ENCODE results near the gene NR6A1. TPM values are rescaled to one million over a fixed set of nuclear protein-coding genes. Genes with fewer than 3 reads are reported as not detected.

Gene NR6A1
- polyA plus RNA-seq, 1 donor = 1.1 TPM

DNA sequence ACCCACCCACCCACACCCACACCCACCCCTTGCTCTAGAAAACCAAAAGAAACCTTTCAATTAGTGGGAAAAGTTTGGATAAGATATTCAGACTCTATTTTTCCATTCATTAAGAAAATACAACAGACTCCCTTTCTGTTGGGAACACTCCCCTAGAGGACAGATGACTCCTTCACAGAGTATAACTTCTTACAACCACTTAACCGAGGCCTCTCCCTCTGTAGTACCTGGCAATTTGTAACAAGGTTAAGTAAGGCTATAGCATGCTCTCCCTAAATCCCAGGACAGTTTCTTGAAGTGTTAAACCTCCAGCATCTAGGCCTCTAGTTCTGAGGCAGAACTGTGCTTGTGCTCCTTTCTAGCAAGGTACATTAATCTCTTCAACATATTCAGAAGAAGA, 188.0 kb downstream of the NR6A1 start:
- DNase-seq (ENCODE audit: low read depth) = no peak

DNA sequence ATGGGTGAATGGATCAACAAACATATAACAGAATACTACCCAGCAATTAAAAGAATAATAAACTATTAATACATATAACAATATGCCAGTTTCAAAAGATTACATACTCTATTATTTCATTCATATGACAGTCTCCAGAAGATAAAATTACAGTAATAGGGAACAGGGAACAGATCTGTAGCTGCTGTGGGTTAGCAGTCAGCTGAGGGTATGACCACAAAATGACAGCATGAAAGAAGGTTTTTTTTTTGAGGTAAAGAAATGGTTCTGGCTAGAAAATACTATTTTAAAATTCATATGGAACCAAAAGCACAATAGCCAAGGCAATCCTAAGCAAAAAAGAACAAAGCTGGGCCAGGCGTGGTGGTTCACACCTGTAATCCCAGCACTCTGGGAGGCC, 190.9 kb downstream of the NR6A1 start:
- DNase-seq (ENCODE audit: low read depth) = no peak

- no peak for DNase-seq (ENCODE audit: low read depth)
Observed at GRCh38 chr9:124576751-124577150, 194.4 kb downstream of the NR6A1 start.

DNA sequence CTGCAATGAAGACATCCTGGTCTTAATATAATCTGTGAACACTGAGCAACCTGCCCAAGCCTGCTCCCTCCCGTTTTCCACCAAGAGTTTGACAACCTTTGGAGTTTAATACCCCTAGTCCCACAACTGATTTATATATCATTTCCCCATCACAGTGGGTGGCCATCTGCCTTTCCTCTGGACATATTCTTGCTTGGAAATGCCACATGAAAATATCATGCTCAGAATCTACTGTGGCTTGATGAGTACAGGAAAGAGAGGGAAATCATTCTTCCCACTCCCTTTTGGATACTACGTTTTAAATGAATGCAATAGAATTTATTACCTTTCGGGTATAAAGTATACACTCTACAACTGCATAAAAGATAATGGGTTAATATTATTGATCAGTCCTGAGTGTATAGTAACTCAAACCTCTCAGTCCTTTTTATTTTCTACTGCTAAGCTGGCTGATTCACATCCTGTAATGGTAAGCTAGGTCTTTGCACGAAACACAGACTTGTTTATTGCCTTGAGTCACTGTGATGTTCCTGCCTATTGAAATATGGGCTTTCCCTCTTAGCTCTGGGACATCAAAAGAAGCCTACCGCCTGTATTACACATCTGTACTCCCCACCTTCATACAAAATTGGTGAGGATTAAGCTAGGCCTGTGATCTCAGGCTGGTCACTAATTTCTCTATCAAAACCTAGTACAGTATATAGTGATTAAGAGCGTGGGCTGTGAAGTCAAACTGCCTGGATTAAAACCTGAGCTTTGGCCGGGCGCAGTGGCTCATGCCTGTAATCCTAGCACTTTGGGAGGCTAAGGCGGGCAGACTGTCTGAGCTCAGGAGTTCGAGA, 196.4 kb downstream of the NR6A1 start:
- no peak for DNase-seq (ENCODE audit: low read depth)

GRCh38 chr9:124570942-124571666, 200.0 kb downstream of the NR6A1 start:
- no peak for DNase-seq (ENCODE audit: low read depth)

- DNase-seq (ENCODE audit: low read depth) = no peak
Observed at GRCh38 chr9:124569942-124570341, 201.2 kb downstream of the NR6A1 start.

DNA sequence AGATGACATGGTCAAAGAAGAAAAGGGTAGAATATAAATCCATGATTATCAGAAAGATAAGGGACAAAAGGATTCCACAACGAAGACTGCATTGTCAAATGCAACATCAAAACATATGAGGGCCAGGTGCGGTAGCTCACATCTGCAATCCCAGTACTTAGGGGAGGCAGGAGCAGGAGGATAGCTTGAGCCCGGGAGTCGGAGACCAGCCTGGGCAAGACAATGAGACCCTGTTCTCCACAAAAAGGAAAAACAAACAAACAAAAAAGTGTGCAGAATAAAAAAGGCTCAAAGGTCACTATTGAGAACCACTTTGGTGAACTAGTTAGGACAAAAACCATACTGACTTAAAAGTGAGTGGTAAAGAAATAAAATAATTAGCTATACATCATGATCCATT, 203.7 kb downstream of the NR6A1 start:
- no peak for DNase-seq (ENCODE audit: low read depth)

DNA sequence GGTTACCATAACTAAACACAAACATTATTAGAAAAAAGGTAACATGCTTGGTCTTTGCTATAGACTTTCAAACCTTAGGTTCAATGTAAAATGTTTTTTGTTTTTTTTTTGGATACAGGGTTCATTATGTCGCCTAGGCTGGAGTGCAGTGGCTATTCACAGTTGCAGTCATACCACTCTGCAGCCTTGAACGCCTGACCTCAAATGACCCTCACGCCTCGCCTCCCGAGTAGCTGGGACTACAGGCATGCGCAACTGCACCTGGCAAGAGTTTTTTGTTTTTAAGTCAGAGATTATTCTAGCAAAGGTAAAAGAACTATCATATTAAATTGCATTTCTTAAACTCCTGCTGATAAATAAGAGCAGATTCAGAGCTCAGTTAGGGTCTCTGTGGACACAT, 208.8 kb downstream of the NR6A1 start:
- no peak for DNase-seq (ENCODE audit: low read depth)

DNA sequence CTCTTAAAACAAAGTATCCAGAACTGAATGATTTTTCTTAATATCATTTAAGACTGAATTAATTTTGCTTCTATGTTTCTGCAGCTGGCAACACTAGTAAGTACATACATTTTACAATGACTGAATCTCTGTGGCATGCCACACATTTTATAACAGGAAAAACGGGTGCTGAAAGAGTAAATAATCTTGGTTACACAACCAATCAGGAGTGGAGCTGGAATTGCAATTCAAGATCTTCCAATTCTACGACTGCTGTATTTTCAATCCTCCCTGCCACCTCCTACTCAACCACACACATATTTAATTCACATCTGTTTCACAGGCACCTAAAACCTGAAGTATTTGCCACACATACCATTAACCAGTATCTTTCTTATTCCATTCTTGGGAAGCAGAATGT, 211.2 kb downstream of the NR6A1 start:
- DNase-seq (ENCODE audit: low read depth) = no peak

- DNase-seq (ENCODE audit: low read depth) = no peak
Observed at GRCh38 chr9:124558777-124559470, 212.2 kb downstream of the NR6A1 start.

- DNase-seq (ENCODE audit: low read depth) = no peak
Observed at GRCh38 chr9:124557895-124558294, 213.2 kb downstream of the NR6A1 start.

DNA sequence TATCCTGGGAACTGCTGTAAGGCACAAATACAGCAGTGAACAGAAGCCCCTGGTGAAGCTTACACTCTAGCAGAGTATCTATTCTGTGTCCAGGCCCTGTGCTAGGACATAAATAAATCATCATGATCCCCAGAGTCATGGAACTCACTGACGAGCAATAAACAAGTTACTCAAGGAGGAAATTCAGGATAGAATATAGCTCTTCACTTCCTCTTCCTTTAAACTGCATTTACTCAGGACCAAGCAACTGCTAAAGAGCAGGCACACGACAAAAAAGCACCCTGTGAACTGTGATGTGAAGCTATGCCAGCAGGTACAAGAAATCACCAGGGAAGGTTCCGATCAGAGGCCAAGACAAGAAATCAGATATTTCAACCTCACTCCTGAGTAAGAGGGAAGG, 216.1 kb downstream of the NR6A1 start:
- no peak for DNase-seq (ENCODE audit: low read depth)

DNA sequence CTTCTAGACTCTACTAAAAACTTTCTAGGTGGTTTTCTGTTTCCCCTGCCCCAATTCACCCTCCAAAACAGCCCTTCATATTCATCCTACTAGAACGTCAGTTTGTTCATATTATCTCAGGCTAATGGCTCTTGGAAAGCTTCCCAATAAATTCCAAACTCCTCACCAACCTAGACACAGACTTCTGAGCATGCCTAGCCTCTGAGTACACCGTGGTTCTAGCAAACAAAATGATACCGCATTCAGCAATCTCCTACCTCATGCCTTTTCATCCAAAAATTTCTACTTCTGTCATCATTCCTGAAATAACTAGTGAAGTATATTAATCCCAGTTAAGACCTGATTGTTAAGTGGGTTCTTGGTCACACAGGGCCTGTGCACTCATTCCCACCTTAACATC, 217.4 kb downstream of the NR6A1 start:
- no peak for DNase-seq (ENCODE audit: low read depth)

GRCh38 chr9:124552273-124552605, 218.9 kb downstream of the NR6A1 start:
- DNase-seq (ENCODE audit: low read depth) = no peak

- peak; percentile 6 for DNase-seq (ENCODE audit: low read depth)
Observed at GRCh38 chr9:124551472-124552272, 219.4 kb downstream of the NR6A1 start.

DNA sequence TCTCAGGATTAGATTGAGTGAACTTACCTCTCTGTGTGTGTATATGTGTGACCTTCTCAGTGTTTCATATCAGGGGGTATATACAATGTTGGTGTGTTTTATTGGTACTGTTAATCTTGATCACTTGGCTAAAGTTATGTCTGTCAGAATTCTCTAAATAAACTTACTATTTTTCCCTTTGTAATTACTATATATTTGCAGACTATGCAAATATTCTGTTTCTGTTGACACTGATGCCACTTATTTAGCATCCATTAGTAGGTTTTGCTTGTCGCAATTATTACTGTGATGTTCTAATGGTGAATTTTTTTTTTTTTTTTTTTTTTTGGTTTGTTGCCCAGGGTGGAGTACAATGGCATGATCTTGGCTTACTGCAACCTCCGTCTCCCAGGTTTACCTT, 221.0 kb downstream of the NR6A1 start:
- no peak for DNase-seq (ENCODE audit: low read depth)

- no peak for DNase-seq (ENCODE audit: low read depth)
Observed at GRCh38 chr9:124549016-124549415, 222.1 kb downstream of the NR6A1 start.

- DNase-seq (ENCODE audit: low read depth) = no peak
Observed at GRCh38 chr9:124544535-124544934, 226.6 kb downstream of the NR6A1 start.

GRCh38 chr9:124541824-124542223, 229.3 kb downstream of the NR6A1 start:
- no peak for DNase-seq (ENCODE audit: low read depth)

GRCh38 chr9:124537926-124538325, 233.2 kb downstream of the NR6A1 start:
- DNase-seq (ENCODE audit: low read depth) = no peak

DNA sequence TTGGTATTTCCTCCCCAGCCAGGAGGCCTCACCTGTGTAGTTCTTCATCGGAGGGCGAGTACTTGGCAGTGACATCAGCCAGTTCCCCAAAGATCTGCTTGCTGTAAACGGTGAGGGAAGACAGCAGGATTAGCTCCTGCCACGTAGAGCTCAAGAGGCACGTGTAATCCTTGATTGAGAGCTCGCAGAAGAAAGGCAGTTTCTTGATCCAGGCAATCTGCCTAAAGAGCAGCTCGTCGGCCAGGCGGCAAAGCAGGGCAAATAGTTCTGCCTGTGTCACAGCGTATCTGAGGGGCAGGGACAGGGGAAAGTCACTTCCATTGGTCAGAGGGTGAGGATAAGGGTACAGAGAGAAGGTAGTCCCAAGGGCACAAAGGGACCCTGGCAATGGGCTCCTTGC, 235.3 kb downstream of the NR6A1 start:
- DNase-seq (ENCODE audit: low read depth) = no peak

DNA sequence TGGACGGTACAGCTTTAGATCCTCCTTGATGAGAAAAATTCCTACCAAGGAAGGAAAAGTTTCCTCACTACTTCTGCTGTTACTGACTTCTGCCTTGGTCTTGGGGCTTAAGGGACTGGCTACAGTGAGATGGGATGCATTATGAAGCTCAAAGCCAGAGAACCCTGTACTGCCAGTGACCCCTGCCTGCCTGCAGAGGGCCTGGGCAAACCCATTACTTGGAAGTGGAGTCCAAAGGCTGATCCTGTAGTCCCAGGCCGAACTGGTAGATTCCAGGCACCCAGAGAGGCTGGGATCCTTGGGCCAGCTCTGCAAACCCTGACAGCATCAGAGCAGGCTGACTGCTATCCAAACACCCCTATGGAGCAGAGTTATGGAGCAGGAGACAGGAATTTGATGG, 238.2 kb downstream of the NR6A1 start:
- no peak for DNase-seq (ENCODE audit: low read depth)
